ENCODE data around the gene ZNF765. TPM values are rescaled to one million over a fixed set of nuclear protein-coding genes. Genes with fewer than 3 reads are reported as not detected.
"Not testable (repeated sequence)": the region's sequence is repeated elsewhere in the genome, so short reads cannot be mapped to it uniquely, and the experiment has no call there.

Gene ZNF765
- total RNA-seq, 1 donor from 2014 or later, result 4.6 TPM

DNA sequence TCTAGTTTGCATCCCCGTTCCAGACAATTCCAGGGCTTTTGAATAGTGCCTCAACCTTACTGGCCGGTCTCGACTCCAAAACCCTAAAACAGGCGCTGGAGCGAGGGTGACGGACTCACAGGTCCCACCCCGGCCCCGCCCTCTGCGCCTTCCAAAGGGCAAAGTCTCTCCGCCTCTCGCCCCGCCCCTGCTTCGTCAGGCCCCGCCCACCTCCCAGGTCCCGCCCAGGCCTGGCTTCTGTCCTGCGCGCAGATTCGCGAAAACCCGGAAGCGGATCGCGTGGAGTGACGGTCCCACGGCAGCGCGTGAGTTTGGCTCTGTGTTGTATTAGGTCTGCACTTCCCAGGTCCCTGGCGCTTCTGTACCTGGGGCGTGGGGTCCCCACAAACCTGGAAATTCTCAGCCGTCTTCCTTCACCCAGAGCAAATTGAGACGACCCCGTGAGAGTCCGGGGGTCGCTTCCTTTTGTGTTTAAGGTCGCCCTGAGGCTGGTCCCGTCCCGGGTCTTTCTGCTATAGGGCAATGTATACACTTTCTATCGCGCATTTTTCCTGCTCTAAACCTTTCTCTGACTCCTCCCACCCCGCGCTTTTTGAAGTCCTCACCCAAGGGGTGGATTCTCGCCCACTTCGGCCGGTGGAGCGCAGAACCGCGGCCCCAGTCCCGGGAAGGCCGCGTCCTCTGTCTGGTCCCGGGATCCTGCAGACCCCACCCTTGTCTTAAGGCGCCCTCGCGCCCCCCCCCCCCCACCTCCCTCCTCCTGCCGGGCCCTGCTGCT, 72.7 kb downstream of the ZNF765 start, which contains the start of gene ZNF813:
TSS of gene ZNF813 (plus strand) at position 249 of the 778 bp plus-strand sequence. CDS start 16,090 bp downstream, outside the sequence.
- intact Hi-C loops (cut with DNase I), result loop anchor here (5.0 kb wide), 1 partner anchor 35 kb away; the partner anchor contains the start of gene ZNF761
- peak; percentile 99 for ATAC-seq
- DNase-seq (ENCODE audit: missing footprints), result peak; percentile 98

DNA sequence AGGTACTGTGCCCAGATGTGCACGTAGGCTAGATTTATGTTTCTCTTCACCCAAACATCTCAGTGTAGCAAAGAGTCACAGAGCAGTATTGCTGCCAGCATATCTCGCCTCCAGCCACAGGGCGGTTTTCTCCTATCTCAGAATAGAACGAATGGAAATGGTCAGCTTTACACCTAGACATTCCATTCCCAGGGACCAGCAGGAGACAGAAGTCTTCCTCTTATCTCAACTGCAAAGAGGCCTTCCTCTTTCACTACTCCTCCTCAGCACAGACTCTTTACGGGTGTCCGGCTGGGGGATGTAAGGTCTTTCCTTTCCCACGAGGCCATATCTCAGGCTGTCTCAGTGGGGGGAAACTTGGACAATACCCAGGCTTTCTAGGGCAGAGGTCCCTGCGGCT, 73.7 kb downstream of the ZNF765 start:
- not testable (repeated sequence) for DNase-seq (ENCODE audit: missing footprints); ATAC-seq
- intact Hi-C loops (cut with DNase I), result loop anchor here (5.0 kb wide), 1 partner anchor 36 kb away; the partner anchor contains the start of gene ZNF761

DNA sequence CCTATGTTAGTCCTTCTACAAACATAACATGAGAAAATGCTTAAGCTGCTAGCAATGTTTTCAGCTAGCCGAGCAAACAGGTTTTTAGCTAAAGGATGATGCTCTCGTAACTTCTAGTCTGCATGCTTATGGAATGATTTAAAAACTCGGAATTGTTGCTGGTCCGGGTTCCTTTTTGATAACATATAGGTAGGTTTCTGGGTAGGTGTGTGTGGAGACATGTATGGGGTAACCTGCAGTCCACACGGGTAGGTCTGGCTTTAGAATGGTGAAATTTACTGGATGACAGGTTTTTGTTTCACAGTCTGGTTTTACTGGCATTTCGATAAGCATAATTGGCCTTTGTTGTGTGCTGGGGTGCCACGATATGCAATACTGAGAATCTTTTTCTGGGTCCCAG, 77.0 kb downstream of the ZNF765 start:
- intact Hi-C loops (cut with DNase I), result no loop called here

DNA sequence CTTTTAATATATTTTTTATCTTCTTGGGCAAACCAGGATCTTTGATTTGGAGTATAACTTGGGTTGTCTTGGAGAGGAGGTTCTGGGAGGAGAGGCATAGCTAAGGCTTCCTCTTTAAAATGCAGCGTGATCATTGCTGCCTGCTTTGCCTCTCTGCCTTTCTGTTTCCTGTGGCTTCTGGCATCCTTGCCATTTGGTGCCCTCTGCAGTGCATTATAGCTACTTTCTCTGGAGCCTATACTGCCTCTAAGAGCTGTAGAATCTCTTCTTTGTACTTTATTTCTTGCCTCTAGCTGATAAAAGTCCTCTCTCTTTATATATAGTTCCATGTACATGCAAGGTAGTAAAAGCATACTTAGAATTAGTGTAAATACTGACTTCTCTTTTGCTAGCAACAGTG, 79.9 kb downstream of the ZNF765 start:
- DNase-seq (ENCODE audit: missing footprints); intact Hi-C loops (cut with DNase I); ATAC-seq: not testable (repeated sequence)

More for the DNA sequence above, 77.0 kb downstream of the ZNF765 start:
- ATAC-seq (no peak), DNase-seq (ENCODE audit: missing footprints) (no peak)

DNA sequence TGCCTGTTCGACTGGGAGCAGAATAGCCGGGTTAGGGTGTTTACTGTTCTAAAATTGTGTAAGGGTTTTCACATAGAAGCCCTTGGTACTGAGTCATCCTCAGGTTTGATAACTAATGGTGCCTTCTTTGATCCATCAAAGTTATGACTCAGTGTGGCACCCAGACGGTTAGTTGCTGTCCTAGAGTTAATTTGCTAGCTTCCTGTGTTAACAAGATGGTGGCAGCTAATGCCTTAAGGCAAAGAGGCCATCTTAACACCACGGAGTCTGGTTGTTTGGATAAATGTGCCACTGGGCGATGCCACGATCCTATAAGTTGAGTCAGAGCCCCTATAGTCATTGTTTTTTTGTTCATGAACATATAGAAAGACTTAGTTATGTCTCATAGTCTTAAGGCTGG, 80.5 kb downstream of the ZNF765 start:
- ATAC-seq; DNase-seq (ENCODE audit: missing footprints); intact Hi-C loops (cut with DNase I): not testable (repeated sequence)

Other genes with a start within 250 kb of the ZNF765 start
- gene ZNF347, start 236.1 kb upstream of the ZNF765 start, total RNA-seq, result 5.1 TPM
- gene ZNF665, start 201.8 kb upstream of the ZNF765 start, total RNA-seq, result 0.73 TPM
- gene ZNF677, start 140.3 kb upstream of the ZNF765 start, total RNA-seq, result 20.1 TPM
- gene VN1R2, start 136.9 kb upstream of the ZNF765 start, total RNA-seq, result not detected
- not detected for gene VN1R4, start 127.4 kb upstream of the ZNF765 start, total RNA-seq
- 3.7 TPM for gene ZNF845, start 61.4 kb upstream of the ZNF765 start, total RNA-seq
- 4.8 TPM for gene ZNF525, start 29.4 kb upstream of the ZNF765 start, total RNA-seq
- gene ZNF761, start 36.8 kb downstream of the ZNF765 start, total RNA-seq, result 3.8 TPM
- 1.1 TPM for gene ZNF813, start 72.6 kb downstream of the ZNF765 start, total RNA-seq
- 9.3 TPM for gene ZNF331, start 143.0 kb downstream of the ZNF765 start, total RNA-seq
- not detected for gene DPRX, start 236.8 kb downstream of the ZNF765 start, total RNA-seq